HG03139 (cell line): ENCODE data around the gene AGRP.
A peak's percentile ranks its signal among the peaks of the same experiment; 100 is the strongest.
"Not testable (repeated sequence)": the region's sequence is repeated elsewhere in the genome, so short reads cannot be mapped to it uniquely, and the experiment has no call there.

Experiments
- ATAC-seq: cut with Tn5 transposase; IDR thresholded peaks from one replicate; pipeline ENCODE4 v1.9.1; 2021; ENCODE audit not compliant: unreplicated experiment

AGRP gene

DNA sequence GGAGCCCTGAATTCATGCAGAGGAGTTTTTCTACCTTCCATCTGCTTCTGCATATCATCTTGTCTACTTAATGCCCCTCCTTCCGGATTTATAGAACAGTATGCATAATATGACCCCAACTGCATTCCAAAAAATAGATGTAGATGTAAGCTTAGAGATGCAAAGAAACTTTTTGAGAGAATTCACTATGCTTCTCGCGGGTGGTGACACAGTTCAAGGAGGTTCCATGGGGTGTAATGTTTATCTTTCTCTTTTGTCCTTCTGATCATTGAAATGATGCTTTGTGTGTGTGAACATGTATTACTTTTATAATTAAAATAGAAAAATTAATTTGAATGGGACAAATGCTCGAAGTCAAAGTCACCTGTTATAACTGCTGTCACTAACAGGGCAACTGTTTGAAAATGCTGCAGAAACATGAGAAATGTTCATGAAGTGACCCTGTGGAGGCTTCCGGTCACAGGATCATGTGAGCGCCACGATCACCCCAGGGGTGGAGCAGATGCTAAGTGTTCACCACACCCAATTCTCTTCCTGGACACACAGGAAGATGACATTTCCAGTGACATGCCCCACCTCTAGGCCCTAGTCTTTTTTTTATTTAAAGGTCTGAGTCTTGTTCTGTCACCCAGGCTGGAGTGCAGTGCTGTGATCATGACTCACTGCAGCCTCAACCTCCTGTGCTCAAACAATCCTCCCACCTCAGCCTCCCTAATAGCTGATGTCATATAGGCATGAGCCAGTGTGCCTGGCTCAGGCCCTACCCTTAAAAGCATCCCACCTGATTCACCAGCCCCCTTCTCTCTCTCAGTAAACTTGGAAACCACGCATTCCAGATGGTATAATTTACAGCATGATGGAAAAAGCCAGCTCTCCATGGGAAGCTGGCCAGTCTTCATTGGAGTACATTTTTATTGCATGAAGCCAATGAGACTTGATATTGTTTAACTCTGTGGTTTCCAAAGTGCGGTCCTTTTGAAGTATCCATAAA lies 21.0 kb upstream of the AGRP start:
- no peak for ATAC-seq

DNA sequence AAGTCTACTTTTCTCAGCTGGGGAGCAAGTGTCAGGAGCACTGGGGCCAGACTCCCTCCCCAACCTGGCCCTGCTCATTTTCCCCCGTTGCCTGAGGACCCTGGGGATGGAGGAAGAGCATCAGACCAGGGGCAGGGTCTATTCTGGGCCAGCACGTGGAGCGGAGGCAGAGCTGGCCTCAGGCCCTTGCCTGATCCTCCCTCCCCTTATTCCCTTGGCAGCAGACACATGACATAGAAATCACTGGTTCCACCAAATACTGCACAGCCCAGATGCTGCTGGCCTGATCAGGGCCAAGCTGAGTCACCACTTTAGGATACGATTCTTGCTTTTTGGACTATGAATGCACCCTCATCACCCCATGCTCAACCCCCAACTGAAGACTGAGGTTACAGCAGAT lies 15.8 kb upstream of the AGRP start:
- no peak for ATAC-seq

DNA sequence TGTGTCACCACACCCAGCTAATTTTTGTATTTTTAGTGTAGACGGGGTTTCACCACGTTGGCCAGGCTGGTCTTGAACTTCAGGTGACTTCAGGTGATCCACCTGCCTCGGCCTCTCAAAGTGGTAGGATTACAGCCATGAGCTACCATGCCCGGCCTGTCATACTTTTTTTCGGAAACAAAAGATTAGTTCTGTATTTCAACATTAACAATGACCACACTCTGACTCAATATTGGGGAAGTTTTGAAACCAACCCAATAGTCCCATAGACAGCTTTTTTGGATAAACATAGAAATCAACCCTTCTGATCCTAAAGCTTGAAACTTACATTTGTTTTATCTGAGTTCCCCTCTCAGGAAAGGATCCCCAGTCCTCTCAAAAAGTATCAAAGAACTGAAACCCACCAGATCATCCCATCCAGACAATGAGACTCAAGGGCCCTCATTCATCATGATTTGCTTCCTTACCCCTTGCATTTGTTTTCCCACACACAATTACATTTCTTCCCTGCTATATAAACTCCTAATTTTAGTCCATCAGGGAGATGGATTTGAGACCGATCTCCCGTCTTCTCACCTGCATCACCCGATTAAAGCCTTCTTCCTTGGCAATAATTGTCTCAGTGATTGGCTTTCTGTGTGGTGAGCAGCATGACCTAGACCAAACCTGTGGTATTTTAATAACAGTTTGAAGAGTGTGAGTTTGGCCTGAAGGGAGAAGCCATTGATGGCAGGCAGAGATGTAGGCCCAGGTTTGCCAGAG lies 7.2 kb upstream of the AGRP start:
- no peak for ATAC-seq

DNA sequence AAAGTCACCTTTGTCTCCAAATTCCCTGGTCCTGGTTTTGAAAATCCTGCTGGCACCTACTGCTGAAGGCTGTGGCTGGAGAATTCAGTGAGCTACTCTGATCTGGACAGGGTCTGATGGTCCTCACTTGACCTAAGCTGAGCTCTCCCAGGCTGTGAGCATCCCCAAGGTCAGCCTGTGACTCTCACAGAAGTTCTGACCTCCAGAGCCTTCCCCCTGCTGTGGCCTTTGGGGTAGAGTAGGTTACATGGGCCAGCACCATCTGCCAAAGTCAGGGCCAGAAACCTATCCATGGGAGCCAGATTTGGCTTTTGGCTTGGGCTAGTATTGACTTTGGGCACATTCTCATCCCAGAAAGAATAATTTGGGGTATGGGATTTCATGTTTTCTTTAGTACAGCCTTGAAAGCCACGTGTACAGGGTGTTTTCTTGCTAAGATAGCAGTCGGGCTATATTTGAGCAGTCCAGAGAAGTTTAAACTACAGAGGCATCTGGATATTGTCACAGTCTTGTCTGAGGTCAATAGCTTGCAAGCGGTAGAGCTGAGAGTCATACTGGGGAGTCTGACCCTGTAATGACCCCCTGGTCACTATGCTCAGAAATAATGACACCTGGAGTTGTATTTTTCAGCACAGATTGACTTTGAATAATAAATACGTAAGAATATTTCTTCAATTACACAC lies 6.2 kb upstream of the AGRP start:
- ATAC-seq = no peak

DNA sequence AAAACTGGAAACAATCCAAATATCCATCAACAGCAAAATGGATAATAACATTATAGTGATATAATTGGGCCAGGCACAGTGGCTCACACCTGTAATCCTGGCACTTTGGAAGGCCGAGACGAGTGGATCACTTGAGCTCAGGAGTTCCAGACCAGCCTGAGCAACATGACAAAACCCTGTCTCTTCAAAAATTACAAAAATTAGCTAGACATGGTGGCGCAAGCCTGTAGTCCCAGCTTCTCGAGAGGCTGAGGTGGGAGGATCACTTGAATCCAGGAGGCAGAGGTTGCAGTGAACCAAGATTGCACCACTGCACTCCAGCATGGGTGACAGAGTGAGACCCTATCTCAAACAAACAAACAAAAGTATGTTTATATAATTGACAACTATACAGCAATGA lies 4.2 kb upstream of the AGRP start:
- ATAC-seq = not testable (repeated sequence)

DNA sequence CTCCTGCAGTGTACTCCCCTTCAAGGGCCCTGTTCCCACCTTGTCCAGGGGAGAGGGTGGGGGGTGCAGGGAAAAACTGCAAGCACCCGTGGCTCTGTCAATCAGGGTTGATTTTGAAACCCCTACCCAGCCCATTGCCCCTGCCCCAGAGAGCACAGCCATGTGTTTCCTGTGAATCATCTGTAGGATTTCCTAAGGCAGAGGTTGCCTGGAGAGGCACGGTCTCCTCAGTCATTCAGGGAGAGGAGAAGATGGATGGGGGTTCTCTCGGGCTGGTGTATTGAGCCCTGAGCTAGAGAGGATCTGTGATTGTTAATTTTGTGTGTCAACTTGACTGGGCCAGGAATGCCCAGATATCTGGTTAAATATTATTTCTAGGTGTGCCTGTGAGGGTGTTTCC lies 3.5 kb upstream of the AGRP start:
- ATAC-seq = no peak

DNA sequence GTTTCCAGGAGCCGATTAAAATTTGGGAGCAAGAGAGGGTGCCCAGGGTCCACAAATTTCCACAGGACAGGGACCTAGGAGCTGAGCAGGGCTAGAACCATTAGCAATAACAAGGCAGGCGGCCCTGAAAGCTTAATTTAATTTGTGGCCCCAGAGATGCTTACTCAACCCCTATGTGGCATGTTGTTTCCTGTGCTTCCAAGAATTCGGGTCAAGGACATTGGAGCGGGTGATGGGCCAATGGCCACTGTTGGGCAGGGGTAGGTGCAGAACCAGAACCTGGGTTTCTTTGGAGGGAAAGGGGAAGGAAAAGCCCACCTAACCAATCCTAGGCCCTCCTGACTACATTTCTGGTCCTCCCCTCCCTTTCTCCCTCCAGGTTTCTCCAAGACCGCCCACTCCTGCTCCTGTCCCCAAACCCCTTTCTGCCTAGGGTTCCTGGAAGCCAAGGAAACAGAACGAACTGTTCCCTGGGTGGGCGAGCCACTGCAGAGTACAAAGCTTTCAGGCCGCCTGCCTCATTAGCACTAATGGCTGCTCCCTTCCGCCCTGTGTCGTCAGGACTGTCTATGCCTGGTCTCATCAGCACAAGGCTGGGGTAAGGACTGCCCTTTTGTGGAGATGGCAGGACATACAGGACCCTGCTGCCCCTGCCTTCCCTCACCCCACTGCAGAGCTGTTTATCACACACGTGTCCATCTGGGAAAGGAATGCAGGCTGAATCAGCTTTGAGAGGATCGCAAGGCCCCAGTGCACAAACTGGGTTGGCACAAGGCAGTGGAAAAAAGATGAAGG lies 581 bp upstream of the AGRP start:
- ATAC-seq = no peak

DNA sequence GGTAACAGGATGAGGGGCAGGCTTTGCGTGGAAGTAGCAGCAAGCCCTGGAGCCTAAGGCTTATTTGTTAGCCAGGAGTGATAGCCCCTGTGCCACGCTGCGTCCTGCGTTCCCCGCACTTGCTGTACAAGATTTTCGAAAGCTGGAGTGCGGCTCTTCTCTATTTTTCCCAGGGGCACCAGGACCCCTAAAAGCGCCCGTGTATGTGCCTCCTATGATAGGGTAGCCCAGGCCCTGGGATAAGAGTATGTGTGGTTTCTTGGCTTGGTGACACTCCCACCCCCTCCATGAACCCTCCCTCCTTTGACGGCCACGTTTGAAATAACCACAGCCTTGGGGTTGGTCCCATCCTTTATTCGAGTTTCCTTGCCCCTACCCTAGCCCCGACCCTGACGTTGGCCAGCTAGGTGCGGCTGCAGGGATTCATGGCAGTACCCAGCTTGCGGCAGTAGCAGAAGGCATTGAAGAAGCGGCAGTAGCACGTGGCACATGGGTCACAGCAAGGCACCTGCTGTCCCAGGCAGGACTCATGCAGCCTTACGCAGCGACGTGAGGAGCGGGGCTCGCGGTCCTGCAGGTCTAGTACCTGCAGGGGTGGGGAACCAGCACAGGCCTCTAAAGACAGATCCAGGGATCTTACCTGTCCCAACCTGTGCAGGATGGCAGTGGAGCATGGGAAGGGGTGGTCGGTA lies 968 bp downstream of the AGRP start:
- ATAC-seq = no peak

DNA sequence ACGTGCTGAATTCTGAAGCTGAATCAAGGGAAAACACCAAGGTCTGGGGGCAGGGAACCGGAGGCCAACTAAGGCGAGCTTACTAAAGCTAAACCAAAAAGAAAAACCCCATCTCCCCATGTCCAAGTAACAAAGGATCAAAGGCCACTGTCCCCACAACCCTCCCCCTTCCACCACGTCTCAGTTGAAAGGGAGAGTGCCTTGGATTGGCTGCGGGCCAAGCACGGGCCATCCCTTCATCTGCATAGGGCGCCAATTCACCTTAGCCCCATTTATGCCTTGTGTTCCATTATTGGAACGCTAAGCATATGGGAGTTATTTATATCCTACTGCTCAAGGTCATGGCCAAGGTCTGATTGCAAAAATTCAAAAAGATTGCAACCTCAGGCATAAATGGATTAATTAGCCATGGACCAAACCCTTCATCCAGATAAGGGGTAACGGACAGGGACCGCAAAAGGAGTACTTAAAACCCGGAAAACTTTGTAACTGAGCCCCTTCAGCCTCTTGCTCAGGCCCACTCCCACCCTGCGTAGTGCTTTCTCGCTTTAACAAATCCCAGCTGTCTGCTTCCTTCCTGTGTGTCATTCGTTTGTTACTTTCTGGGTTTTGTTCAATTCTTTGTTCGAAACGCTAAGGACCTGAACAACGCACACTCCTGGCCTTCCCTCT lies 1.6 kb downstream of the AGRP start:
- peak; percentile 2 for ATAC-seq

DNA sequence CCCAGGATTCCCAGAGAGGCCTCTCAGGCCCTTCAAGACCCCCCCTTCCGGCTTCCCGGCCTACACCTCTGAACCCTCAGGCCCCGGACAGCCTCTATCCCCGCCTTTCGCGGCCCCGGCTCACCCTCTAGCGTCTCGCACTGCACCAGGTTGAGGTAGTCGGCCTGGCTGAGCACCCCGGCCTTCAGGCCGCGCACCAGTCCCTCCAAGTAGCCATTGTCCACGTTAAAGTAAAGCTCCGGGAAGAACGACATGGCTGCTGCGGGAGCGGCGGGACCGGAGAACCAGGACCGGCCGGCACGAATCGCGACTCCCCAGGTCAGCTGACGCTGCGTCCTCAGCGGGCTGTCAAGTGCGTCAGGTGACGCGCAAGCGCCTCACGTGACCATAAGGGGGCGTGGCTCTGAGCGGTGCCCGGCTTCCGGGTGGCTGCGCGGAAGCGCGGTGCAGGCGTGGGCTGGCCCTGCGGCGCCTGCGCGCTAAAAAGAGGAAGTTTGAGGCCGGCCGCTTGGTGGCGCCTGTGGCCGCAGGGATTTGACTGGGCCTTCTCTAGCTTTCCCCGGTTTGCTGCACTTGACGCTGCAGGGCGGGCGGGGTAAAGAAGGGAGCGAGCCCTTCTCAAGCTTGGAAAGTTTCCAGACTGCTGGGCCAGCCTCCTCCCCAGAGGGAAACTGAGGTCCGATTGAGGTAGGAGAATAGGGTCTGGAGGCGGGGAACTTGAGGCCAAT lies 2.4 kb downstream of the AGRP start, which contains the start of gene ATP6V0D1:
TSS of gene ATP6V0D1 (minus strand) at position 325 of the 728 bp plus-strand sequence. CDS start at position 254, 71 bp downstream.
- peak; percentile 80 for ATAC-seq

DNA sequence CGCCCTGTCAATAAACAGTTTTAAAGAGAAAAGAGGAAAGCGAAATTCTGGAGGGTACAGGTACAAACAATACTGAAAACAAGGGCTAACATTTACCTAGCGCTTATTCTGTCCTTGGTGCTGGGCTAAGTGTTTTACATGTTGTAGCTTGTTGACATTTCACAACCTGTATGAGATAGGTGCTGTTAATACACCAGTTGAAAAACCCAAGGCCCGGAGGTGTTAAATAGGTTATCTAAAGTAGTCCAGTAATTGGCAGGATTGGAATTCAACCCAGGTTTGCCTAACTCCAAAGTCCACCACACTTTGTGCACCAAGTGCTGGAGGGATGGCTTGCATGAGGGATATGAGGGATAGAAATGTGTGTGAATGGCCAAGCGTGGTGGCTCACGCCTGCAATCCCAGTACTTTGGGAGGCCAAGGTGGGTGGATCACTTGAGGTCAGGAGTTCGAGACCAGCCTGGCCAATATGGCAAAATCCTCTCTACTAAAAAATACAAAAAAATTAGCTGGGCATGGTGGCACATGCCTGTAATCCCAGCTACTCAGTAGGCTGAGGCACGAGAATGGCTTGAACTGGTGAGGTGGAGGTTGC lies 5.3 kb downstream of the AGRP start:
- ATAC-seq = no peak

DNA sequence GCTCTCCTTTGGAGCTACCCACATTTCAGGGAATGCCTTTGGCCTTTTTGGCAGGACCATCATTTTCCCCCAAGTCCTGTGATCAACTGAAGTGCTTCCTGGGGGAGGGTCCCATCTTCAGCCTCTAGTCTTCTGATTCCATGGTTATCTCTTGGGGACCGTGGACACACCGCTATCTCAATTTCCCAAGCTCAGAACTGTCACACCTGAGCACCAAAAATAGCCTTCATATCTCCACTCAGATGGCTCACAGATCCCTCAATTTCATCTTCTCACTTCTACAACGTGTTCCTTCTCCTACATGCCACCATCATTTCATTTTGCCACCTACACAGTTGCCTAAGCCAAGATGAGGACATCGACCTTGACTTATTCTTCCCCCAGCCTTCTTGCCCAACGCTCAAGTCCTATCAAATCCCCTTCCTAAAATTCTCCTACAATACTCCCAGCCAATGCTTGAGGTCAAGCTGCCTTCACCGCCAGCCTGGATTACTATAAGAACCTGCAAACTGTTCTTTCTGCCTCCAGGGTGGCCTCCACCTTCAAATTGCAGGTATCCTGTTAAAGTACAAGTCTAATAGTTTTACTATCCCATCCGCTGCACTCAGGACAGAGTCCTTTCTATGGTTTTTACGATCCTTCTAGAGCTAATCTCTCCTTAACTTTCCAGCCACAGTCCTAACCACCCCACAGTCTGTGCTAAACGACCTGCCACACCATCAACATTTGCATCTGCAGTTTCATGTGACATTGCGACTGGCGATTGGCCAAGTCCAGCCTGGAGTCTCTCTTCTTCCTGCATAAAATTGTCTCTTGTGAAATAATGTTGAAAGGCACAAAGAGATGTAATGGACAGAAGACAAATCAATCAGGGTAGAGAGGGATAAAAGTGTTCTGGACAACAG lies 8.5 kb downstream of the AGRP start:
- no peak for ATAC-seq

DNA sequence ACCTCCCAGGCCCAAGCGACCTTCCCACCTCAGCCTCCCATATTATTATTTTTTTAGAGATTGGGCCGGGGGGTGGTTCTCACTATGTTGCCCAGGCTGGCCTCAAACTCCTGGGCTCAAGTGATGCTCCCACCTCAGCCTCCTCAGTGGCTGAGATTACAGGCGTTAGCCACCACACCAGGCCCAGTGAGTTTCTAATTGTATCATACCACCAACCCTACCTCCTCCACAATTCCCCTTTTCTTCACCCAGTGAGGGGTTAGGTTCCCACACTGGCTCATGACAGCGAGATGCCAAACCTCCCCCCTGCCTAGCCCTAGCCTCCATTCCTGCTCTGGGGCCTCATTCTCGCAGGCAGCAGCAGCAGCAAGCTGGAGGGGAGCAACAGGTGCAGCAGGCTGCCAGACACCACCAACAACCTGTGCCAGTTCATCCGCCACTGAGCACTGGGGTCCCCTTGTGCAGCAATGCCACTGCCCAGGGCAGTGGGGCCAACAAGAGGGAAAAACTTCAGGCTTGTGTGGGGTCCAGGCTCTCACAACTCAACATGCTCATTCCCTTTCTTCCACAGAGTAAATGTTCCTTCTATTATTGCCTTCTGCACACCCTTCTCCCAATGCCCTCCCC lies 11.5 kb downstream of the AGRP start:
- ATAC-seq = no peak

DNA sequence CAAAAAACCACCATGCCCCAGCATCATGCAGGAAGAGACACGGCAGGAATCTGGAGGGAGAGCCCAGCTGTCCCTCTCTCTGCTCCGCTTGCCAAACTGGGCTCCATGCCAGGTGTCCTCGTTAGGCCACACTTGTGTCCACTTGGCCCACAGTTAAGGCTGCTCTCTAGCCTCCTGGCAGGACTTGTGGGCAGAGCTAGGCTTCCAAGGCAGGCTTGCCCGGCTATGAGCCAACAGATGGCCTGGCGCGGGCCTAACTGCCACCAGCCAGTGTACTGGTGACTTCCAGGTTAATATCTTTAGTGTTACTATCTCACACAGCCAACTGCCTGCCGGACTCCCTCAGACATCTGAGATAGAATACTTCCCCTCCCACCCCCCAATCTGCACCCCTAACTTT lies 13.0 kb downstream of the AGRP start:
- no peak for ATAC-seq

DNA sequence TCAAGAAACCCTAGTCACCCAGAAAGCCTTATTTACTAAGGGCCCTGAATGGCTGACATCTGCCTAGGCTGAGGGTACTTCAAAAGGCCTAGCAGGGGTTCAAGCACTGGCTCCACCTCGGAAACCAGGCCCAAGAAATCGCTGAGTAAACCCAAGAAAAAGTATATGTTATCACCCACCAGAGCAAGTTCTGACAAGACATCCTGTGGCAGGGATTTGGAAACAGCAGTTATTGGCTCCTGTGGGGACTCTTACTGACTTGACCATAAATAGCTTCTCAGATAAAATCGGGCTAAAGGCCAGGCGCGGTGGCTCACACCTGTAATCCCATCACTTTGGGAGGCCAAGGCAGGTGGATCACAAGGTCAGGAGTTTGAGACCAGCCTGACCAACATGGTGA lies 14.6 kb downstream of the AGRP start:
- no peak for ATAC-seq

DNA sequence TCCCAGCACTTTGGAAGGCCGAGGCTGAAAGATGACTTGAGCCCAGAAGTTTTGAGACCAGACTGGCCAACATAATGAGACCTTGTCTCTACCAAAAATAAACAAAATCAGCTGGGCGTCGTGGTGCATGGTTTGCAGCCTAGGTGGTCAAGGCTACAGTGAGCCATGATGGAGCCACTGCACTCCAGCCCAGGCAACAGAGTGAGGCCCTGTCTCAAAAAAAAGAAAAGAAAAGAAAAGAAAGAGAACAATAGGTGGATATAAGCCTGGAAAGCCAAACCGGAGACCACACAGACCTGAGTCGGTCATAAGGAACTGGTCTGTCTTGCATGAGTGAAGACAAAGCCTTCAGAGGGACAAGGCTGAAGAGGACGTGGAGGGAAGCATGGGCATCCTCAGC lies 16.8 kb downstream of the AGRP start:
- ATAC-seq = no peak

DNA sequence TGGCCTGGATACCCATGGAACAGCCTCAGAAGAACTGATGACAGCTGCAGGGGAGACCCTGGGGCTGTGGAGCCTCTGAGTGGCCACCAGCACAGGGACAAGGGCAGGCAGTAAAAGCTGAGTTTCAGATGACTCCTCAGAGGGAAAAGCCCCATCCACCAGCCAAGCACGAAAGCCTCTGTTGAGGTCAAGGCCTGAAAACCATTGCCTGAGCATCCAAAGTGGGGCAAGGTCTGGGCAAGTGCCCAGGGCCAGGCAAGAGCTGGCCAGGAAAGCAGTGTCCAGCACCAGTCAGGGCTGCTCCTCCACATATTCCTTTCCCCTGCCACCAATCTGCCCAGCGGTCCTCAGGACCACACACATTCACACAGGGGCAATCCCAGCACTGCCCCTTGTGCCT lies 18.8 kb downstream of the AGRP start:
- ATAC-seq = no peak
